GM18526 (cell line): Measurements from ENCODE around the gene TMEM38B.

Source experiments
- POLR2A ChIP-seq: IDR thresholded peaks from 3 replicates; pipeline ENCODE4 v1.6.1; 2011; ENCODE audit not compliant: insufficient read length; ENCODE audit errors: extremely low read depth

The TMEM38B gene

DNA sequence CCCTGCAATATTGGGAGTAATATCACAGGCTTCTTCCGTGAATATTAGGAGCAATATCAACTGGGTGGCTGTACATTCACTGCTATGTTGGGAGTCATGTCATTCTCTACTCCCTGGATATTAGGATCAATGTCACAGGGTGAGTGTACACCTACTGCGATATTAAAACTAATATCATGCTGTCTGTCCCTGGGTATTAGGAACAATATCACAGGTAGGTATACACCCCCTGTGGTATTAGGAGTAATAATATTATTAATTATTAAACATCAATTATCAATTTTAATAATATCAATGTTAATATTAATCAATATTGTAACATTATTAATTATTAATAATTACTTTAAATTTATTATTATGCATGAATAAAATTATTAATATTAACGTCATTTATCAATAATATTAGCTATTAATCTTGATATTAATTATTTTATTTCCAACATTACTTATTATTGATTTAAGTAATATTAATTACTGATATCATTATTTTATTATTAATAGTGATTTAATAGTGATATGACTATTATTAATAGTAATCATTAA is 121.9 kb downstream of the TMEM38B start:
- TF ChIP-seq POLR2A, result no peak

DNA sequence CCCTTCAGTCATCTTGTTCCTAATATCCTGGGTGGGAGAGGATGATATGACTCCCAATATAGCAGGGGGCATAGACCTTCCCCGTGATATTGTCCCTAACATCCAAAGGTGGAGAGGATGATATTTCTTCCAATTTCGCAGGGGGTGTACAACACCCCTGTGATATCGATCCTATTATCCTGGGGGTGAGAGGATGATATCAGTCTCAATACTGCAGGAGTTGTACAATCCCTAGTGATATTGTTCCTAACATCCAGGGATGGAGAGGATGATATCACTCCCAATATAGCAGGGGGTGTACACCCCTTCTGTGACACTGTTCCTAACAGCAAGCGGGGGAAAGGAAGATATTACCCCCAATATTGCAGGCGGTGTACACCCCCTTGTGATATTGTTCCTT is 122.6 kb downstream of the TMEM38B start:
- no peak for TF ChIP-seq POLR2A

DNA sequence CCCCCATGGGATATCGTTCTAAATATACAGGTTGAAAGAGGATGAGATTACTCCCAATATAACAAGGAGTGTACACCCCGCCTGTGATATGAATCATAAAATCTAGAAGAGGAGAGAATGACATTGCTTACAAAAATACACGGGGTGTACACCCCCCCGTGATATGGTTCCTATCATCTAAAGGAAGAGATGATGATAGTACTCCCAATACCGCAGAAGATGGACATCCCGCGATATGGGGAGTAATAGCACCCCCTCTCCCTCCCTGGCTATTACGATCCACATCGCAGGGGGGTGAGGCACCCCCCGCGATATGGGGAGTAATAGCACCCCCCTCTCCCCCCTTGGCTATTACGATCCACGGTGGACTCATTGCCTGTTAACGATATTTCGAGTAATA is 124.6 kb downstream of the TMEM38B start:
- TF ChIP-seq POLR2A, result no peak

DNA sequence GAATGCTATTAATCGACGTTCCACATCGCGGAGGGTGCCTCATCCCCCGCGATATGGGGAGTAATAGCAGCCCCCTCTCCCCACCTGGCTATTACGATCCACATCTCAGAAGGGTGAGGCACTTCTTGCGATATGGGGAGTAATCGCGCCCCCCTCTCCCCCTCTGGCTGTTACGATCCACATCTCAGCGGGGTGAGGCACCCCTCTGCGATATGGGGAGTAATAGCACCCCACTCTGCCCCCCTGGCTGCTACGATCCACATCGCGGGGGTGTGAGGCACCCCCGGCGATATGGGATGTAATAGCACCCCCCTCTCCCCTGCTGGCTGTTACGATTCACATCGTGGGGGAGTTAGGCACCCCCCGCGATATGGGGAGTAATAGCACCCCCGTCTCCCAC is 128.5 kb downstream of the TMEM38B start:
- no peak for TF ChIP-seq POLR2A
